HEK293T (cell line): ENCODE data around the gene ATG16L2.

Source experiments
- CTCF ChIA-PET: fragments of 350-600 bp; formaldehyde crosslinking; extraction: SDS; loops from one replicate; lab custom pipeline; 2021; ENCODE audit warnings: antibody characterized with exemption, inconsistent platforms; lab: Yijun Ruan, JAX
- POLR2A ChIA-PET: fragments of 350-600 bp; formaldehyde crosslinking; extraction: SDS; loops from one replicate; lab custom pipeline; 2020; ENCODE audit warnings: antibody characterized with exemption, inconsistent platforms; lab: Yijun Ruan, JAX
- DNase-seq: peaks from one replicate; pipeline ENCODE4 v3.0.0; 2012; ENCODE audit warnings: mixed read lengths; ENCODE audit errors: extremely low spot score
- ARNT ChIP-seq: fragments of 450-650 bp; IDR thresholded peaks from 2 replicates; pipeline ENCODE4 v1.6.1; 2017; ENCODE audit warnings: mild to moderate bottlenecking
- BHLHE40 ChIP-seq: fragments of 450-650 bp; IDR thresholded peaks from 2 replicates; pipeline ENCODE4 v1.6.1; 2016; ENCODE audit warnings: mild to moderate bottlenecking, moderate library complexity, borderline replicate concordance
- CTBP1 ChIP-seq: fragments of 450-650 bp; IDR thresholded peaks from 2 replicates; pipeline ENCODE4 v1.6.1; 2016; ENCODE audit warnings: borderline replicate concordance
- ELF4 ChIP-seq: fragments of 450-650 bp; IDR thresholded peaks from 2 replicates; pipeline ENCODE4 v1.6.1; 2017; ENCODE audit warnings: antibody characterized with exemption
- FOXA1 ChIP-seq: fragments of 450-650 bp; IDR thresholded peaks from 2 replicates; pipeline ENCODE4 v1.6.1; 2016; ENCODE audit warnings: mild to moderate bottlenecking
- FOXK2 ChIP-seq: fragments of 450-650 bp; IDR thresholded peaks from 2 replicates; pipeline ENCODE4 v1.6.1; 2016; ENCODE audit warnings: mild to moderate bottlenecking
- FOXM1 ChIP-seq: fragments of 450-650 bp; IDR thresholded peaks from 2 replicates; pipeline ENCODE4 v1.6.1; 2017; ENCODE audit warnings: mild to moderate bottlenecking, borderline replicate concordance
- HDGF ChIP-seq: fragments of 450-650 bp; IDR thresholded peaks from 2 replicates; pipeline ENCODE4 v1.6.1; 2017; ENCODE audit warnings: antibody characterized with exemption, borderline replicate concordance
- L3MBTL2 ChIP-seq: fragments of 450-650 bp; conservative IDR thresholded peaks from 2 replicates; pipeline ENCODE4 v1.6.1; 2016; ENCODE audit warnings: mild to moderate bottlenecking
- LEF1 ChIP-seq: fragments of 450-650 bp; IDR thresholded peaks from 2 replicates; pipeline ENCODE4 v1.6.1; 2017; ENCODE audit warnings: mild to moderate bottlenecking, borderline replicate concordance
- NFRKB ChIP-seq: fragments of 450-650 bp; IDR thresholded peaks from 2 replicates; pipeline ENCODE4 v1.6.1; 2016; ENCODE audit warnings: mild to moderate bottlenecking, moderate library complexity
- SP1 ChIP-seq: fragments of 450-650 bp; IDR thresholded peaks from 2 replicates; pipeline ENCODE4 v1.6.1; 2017
- SUZ12 ChIP-seq: fragments of 450-650 bp; IDR thresholded peaks from 2 replicates; pipeline ENCODE4 v1.6.1; 2016; ENCODE audit warnings: mild to moderate bottlenecking
- TARDBP ChIP-seq: fragments of 450-650 bp; IDR thresholded peaks from 2 replicates; pipeline ENCODE4 v1.6.1; 2016
- ZNF384 ChIP-seq: fragments of 450-650 bp; IDR thresholded peaks from 2 replicates; pipeline ENCODE4 v1.6.1; 2016
- TF ChIP-seq, protein P1 (sequence below): fragments of 450-650 bp; IDR thresholded peaks from 2 replicates; pipeline ENCODE4 v1.6.1; 2016

ATG16L2 gene

DNA sequence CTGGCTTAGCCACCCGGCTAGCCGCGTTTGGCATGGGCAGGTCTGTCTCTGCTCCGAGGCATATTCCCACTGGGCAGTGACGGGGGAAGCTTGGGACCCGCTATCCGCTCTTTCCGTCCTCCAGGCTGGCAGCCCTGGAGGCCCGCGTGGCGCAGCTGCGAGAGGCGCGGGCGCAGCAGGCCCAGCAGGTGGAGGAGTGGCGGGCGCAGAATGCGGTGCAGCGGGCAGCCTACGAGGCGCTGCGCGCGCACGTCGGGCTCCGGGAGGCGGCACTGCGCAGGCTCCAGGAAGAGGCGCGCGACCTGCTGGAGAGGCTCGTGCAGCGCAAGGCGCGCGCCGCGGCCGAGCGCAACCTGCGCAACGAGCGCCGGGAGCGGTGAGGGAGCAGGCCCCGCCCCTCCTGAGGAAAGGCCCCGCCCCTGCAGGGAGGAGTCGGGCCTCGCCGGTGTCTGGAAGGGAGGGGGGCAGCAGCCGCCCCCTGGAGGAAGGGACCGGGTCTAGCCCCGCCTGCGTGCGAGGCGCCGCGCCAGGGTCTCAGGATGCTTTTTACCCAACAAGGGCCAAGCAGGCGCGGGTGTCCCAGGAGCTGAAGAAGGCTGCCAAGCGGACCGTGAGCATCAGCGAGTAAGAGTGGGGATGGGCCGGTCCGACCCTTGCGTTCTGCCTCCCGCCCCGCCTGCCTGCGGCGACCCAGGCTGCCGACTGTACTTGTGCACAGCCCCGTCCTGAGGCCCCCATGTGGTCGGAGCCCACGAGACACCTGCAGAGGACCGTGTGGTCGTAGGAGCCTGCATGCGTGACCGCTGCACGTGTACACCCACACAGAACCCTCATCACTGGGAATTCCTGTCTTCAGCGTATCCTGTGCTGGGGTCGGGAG is 7.9 kb downstream of the ATG16L2 start:
- POLR2A ChIA-PET: interaction anchor here (0.7 to 1.6 kb wide), 6 partner anchors 9 to 320 kb away, joined by 3 to 4 read pairs (median 3); partner anchors contain the start of genes FCHSD2 and STARD10
- TF ChIP-seq SUZ12 (no peak), ELF4 (no peak; the same call in 1 of the 2 replicates), TARDBP (no peak), CTBP1 (no peak), FOXM1 (0 out of 2 replicates have a peak, but pooled peaks have one; percentile 75), L3MBTL2 (peak; percentile 86), LEF1 (no peak)
- CTCF ChIA-PET: no interaction called here
- peak; percentile 96 for DNase-seq

- POLR2A ChIA-PET: interaction anchor here (0.8 kb wide), 1 partner anchor 10 kb away, joined by 4 read pairs; no protein-coding TSS in a partner anchor
- DNase-seq: no peak
- CTCF ChIA-PET: interaction anchor here (0.8 kb wide), 2 partner anchors 98 to 283 kb away, joined by 3 to 5 read pairs; no protein-coding TSS in a partner anchor
- TF ChIP-seq SP1 (no peak), NFRKB (no peak), CTBP1 (no peak), LEF1 (no peak), FOXA1 (no peak), TARDBP (no peak), L3MBTL2 (no peak), FOXM1 (no peak), FOXK2 (no peak), SUZ12 (no peak), ARNT (no peak), ZNF384 (no peak), ELF4 (no peak), HDGF (no peak)
- TF ChIP-seq, protein P1, sequence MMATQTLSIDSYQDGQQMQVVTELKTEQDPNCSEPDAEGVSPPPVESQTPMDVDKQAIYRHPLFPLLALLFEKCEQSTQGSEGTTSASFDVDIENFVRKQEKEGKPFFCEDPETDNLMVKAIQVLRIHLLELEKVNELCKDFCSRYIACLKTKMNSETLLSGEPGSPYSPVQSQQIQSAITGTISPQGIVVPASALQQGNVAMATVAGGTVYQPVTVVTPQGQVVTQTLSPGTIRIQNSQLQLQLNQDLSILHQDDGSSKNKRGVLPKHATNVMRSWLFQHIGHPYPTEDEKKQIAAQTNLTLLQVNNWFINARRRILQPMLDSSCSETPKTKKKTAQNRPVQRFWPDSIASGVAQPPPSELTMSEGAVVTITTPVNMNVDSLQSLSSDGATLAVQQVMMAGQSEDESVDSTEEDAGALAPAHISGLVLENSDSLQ: no peak
These were observed 9.0 kb downstream of the ATG16L2 start for GRCh38 chr11:72823105-72823804.

DNA sequence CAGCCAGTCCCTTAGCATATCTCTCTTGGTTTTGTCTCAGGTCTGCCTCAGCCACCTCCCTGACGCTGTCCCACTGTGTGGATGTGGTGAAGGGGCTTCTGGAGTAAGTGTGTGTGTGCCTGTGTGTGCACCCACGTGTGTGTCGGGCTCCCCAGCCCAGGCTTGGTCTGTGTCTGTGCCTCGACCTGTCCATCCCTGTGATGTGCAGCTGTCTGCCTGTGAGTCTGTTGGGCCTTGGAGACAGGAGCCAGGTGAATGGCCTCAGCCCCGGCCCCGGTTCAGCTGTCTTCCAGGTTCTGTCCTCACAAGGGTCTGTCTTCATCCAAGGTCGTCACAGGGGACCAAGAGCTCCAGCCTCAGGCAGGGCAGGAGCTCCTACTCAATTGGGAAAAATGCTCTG is 9.8 kb downstream of the ATG16L2 start:
- ChIA-PET CTCF (interaction anchor here (0.6 kb wide), 1 partner anchor 90 kb away, joined by 4 read pairs; no protein-coding TSS in a partner anchor), POLR2A (interaction anchor here (1.0 kb wide), 1 partner anchor 101 kb away, joined by 6 read pairs; no protein-coding TSS in a partner anchor)
- no peak for DNase-seq
- no peak for TF ChIP-seq LEF1

GRCh38 chr11:72824811-72825505 is 10.7 kb downstream of the ATG16L2 start:
- DNase-seq: no peak
- CTCF ChIA-PET: interaction anchor here (0.6 kb wide), 2 partner anchors 89 to 353 kb away, joined by 3 to 4 read pairs; no protein-coding TSS in a partner anchor
- TF ChIP-seq TARDBP (no peak), FOXK2 (no peak), SP1 (no peak), HDGF (no peak)
- TF ChIP-seq, protein P1: no peak
- POLR2A ChIA-PET: interaction anchor here (1.0 kb wide), 1 partner anchor 102 kb away, joined by 6 read pairs; no protein-coding TSS in a partner anchor

- TF ChIP-seq HDGF: no peak
- TF ChIP-seq SP1: no peak
- DNase-seq: no peak
- ChIA-PET POLR2A (no interaction called here), CTCF (no interaction called here)
These were observed 11.4 kb downstream of the ATG16L2 start for GRCh38 chr11:72825661-72826060.

GRCh38 chr11:72826191-72826941 is 12.2 kb downstream of the ATG16L2 start:
- POLR2A ChIA-PET: interaction anchor here (1.3 kb wide), 1 partner anchor 13 kb away, joined by 3 read pairs; no protein-coding TSS in a partner anchor
- CTCF ChIA-PET: no interaction called here
- TF ChIP-seq SP1: no peak
- TF ChIP-seq BHLHE40: no peak
- TF ChIP-seq TARDBP: no peak
- no peak for TF ChIP-seq ARNT
- no peak for TF ChIP-seq NFRKB
- TF ChIP-seq L3MBTL2: no peak
- TF ChIP-seq LEF1: no peak
- TF ChIP-seq CTBP1: no peak
- no peak for TF ChIP-seq SUZ12
- TF ChIP-seq ELF4: no peak
- DNase-seq: no peak
